Measurements from ENCODE around the gene ZFP2.

ZFP2 gene

DNA sequence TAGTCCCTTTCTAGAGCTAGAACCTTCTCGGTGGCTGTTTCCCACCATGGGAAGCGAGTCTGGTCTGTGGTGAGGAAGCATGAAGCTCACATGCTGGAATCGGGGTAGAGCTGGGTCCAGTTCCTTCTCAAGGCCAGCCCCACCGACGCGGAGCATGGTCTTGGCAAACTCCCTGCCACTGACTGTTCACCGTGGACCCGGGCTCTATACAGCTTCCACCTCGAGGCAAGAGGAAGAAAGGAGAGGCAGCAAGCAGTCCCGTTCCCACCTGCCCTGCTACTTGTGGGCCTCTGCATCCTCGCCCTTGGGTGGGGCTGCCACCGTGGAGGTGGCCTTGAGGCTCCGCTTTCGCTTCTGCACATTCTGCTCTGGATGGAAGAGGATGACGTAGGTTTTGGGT is 85.7 kb downstream of the ZFP2 start:
- DNase-seq (ENCODE audit: low read depth, low spot score), result no peak
